SK-N-SH treated with all-trans-retinoic acid at 6 μM for 48 hours (cell line): ENCODE results near the gene UNC13B.

Source experiments
- ARNTL ChIP-seq: fragments of 450-650 bp; formaldehyde crosslinking; IDR thresholded peaks from 2 replicates; pipeline ENCODE4 v1.5.0; 2020; ENCODE audit warnings: low read depth, mild to moderate bottlenecking, moderate library complexity, borderline replicate concordance
- CSDC2 ChIP-seq: fragments of 250-450 bp; sonication (Bioruptor Pico); IDR thresholded peaks from 2 replicates; pipeline ENCODE4 v1.5.0; 2020; ENCODE audit warnings: mild to moderate bottlenecking, moderate library complexity
- OSR1 ChIP-seq: fragments of 250-450 bp; sonication (Bioruptor Pico); IDR thresholded peaks from 2 replicates; pipeline ENCODE4 v1.8.0; 2022; ENCODE audit warnings: moderate library complexity, mild to moderate bottlenecking, inconsistent platforms
- RARB ChIP-seq: fragments of 250-450 bp; sonication (Bioruptor Pico); IDR thresholded peaks from 2 replicates; pipeline ENCODE4 v1.8.0; 2021; ENCODE audit warnings: mild to moderate bottlenecking, moderate library complexity
- ZFP3 ChIP-seq: fragments of 250-450 bp; sonication (Bioruptor Pico); IDR thresholded peaks from 2 replicates; pipeline ENCODE4 v1.5.0; 2020; ENCODE audit warnings: mild to moderate bottlenecking, moderate library complexity
- ZNF70 ChIP-seq: fragments of 450-650 bp; formaldehyde crosslinking; IDR thresholded peaks from 2 replicates; pipeline ENCODE4 v1.5.0; 2020; ENCODE audit warnings: mild to moderate bottlenecking, moderate library complexity
- ZNF8 ChIP-seq: fragments of 450-650 bp; formaldehyde crosslinking; IDR thresholded peaks from 2 replicates; pipeline ENCODE4 v1.5.0; 2020; ENCODE audit warnings: mild to moderate bottlenecking, moderate library complexity
- TF ChIP-seq, protein P1 (sequence below): fragments of 250-450 bp; sonication (Bioruptor Pico); IDR thresholded peaks from 2 replicates; pipeline ENCODE4 v1.8.0; 2020; ENCODE audit warnings: mild to moderate bottlenecking, moderate library complexity, borderline replicate concordance
- TF ChIP-seq, protein P2 (sequence below): fragments of 250-450 bp; sonication (Bioruptor Pico); IDR thresholded peaks from 2 replicates; pipeline ENCODE4 v1.5.1; 2021; ENCODE audit warnings: mild to moderate bottlenecking, moderate library complexity

DNA sequence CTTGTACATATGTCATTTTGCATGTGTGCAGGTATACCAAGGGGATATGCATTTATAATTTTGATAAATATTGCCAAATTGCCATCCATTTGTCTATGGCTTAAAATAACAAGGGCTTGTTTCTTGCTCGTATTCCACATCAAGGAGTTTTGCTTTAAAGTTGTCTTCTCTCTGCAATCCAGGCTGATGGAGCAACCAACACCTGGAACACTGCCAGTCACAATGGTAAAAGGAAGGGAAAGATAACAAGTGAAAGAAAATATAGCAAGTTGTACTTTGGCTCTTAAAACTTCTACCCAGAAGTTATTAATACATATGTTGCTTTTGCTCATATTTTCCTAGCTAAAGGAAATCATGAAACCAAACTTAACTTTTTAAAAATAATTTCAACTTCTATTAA, 156.9 kb downstream of the UNC13B start:
- TF ChIP-seq ZFP3 (CRISPR knock-in tag): no peak
- no peak for TF ChIP-seq CSDC2 (CRISPR knock-in tag)
- TF ChIP-seq ARNTL (CRISPR knock-in tag): no peak
- TF ChIP-seq, protein P1, sequence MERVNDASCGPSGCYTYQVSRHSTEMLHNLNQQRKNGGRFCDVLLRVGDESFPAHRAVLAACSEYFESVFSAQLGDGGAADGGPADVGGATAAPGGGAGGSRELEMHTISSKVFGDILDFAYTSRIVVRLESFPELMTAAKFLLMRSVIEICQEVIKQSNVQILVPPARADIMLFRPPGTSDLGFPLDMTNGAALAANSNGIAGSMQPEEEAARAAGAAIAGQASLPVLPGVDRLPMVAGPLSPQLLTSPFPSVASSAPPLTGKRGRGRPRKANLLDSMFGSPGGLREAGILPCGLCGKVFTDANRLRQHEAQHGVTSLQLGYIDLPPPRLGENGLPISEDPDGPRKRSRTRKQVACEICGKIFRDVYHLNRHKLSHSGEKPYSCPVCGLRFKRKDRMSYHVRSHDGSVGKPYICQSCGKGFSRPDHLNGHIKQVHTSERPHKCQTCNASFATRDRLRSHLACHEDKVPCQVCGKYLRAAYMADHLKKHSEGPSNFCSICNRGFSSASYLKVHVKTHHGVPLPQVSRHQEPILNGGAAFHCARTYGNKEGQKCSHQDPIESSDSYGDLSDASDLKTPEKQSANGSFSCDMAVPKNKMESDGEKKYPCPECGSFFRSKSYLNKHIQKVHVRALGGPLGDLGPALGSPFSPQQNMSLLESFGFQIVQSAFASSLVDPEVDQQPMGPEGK (CRISPR knock-in tag): no peak
- TF ChIP-seq RARB: no peak
- TF ChIP-seq OSR1: no peak
- no peak for TF ChIP-seq ZNF8 (CRISPR knock-in tag)
- no peak for TF ChIP-seq ZNF70 (CRISPR knock-in tag)
- TF ChIP-seq, protein P2, sequence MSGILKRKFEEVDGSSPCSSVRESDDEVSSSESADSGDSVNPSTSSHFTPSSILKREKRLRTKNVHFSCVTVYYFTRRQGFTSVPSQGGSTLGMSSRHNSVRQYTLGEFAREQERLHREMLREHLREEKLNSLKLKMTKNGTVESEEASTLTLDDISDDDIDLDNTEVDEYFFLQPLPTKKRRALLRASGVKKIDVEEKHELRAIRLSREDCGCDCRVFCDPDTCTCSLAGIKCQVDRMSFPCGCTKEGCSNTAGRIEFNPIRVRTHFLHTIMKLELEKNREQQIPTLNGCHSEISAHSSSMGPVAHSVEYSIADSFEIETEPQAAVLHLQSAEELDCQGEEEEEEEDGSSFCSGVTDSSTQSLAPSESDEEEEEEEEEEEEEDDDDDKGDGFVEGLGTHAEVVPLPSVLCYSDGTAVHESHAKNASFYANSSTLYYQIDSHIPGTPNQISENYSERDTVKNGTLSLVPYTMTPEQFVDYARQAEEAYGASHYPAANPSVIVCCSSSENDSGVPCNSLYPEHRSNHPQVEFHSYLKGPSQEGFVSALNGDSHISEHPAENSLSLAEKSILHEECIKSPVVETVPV (CRISPR knock-in tag): no peak
